ENCODE data around the gene TRMT61A. TPM values are rescaled to one million over a fixed set of nuclear protein-coding genes. Genes with fewer than 3 reads are reported as not detected.

Gene TRMT61A
- total and polyA plus RNA-seq, 2 of the 13 experiments (the other 11 are each of a cell fraction or from before 2014, with no cell fraction given) = 6.5 to 13.6 TPM

GRCh38 chr14:103503296-103503695 is 25.7 kb upstream of the TRMT61A start:
- Histone ChIP-seq H3K4me3 (replicated peaks in 1 of 3; ENCODE audit: insufficient read depth in 1 of 3, low read depth in 2 of 3, low read length in 3 of 3) (no peak overlapping the region), H4K20me1 (ENCODE audit: insufficient read depth, low read length) (no peaks in the 10 kb centered on the region), H3K9ac (ENCODE audit: insufficient read depth, low read depth, low read length) (no peak overlapping the region), H3K27me3 (ENCODE audit: control insufficient read depth in 1 of 2, insufficient read depth in 2 of 2, low read length in 2 of 2) (no peaks in the 10 kb centered on the region), H3K9me3 (ENCODE audit: low read length) (no peaks in the 10 kb centered on the region), H3K36me3 (replicated peaks in 1 of 2; ENCODE audit: control insufficient read depth in 1 of 2, insufficient read depth in 2 of 2, low read length in 2 of 2) (peaks cover 20 to 51% of the 10 kb centered on the region in 2 experiments), H3K27ac (ENCODE audit: extremely low read length, insufficient read depth, low read length) (no peak overlapping the region), H3K4me1 (ENCODE audit: insufficient read depth, low read length) (peaks cover 8% of the 10 kb centered on the region), H3K79me2 (ENCODE audit: insufficient read depth, low read length) (no peaks in the 10 kb centered on the region), H2AFZ (ENCODE audit: low read length) (no peak overlapping the region), H3K4me2 (ENCODE audit: low read depth, low read length) (no peak overlapping the region)
- in situ Hi-C loops (cut with HindIII; ENCODE audit: extremely low pct_ligation_motif_present, low pct_unique_long_range_greater_than_20kb) = loop anchor here (5.0 kb wide), 1 partner anchor 44 kb away; no protein-coding TSS in a partner anchor
- intact Hi-C loops (cut with micrococcal nuclease; ENCODE audit: unreplicated experiment) = loop anchor here (5.0 kb wide), 1 partner anchor 1196 kb away; the partner anchor contains the start of gene MOK
- POLR2A ChIA-PET = no interaction called here
- no peak for FAIRE-seq
- TF ChIP-seq TIGD3 (CRISPR knock-in tag; IDR thresholded peaks at IDR 0.05; ENCODE audit: borderline replicate concordance) (no peak), IRX3 (CRISPR knock-in tag; IDR thresholded peaks at IDR 0.05; ENCODE audit: borderline replicate concordance, low read depth) (no peak), YY1 (IDR thresholded peaks at IDR 0.05; ENCODE audit: insufficient read depth, insufficient replicate concordance, low read depth, low read length) (no peak), AFF4 (CRISPR knock-in tag; IDR thresholded peaks at IDR 0.05) (no peak), ZSCAN31 (CRISPR knock-in tag; IDR thresholded peaks at IDR 0.05; ENCODE audit: low read depth) (no peak), ZSCAN5A (CRISPR knock-in tag; IDR thresholded peaks at IDR 0.05; ENCODE audit: borderline replicate concordance) (no peak), HMGXB4 (CRISPR knock-in tag; IDR thresholded peaks at IDR 0.05; ENCODE audit: borderline replicate concordance in 1 of 2, low read depth in 1 of 2) (no peak), ZNF317 (CRISPR knock-in tag; IDR thresholded peaks at IDR 0.05) (no peak), RERE (CRISPR knock-in tag; IDR thresholded peaks at IDR 0.05; ENCODE audit: low read depth) (no peak)
- ATAC-seq = no peak
- 96% methylated on average over 12 of the region's 12 CpGs for WGBS (ENCODE audit: low lambda C conversion rate)
- BruUV-seq (replicated peaks) = no TSS peak
- CTCF ChIA-PET (ENCODE audit: low intra/inter-chr PET ratio, low total read pairs) = no interaction called here
- DNase-seq (ENCODE audit: low spot score) = no peak
